SU-DHL-6 (cell line): ENCODE results near the gene DAGLB.
"Not testable (repeated sequence)": the region's sequence is repeated elsewhere in the genome, so short reads cannot be mapped to it uniquely, and the experiment has no call there.

ENCODE experiments used
- H2AFZ ChIP-seq: fragments of 200-600 bp; sonication (generic); 2 replicates; pipeline ENCODE4 v1.6.1; 2014; ENCODE audit warnings: low read depth, mild to moderate bottlenecking, moderate library complexity, mixed read lengths, antibody characterized with exemption, low read length; ENCODE audit not compliant: severe bottlenecking
- H3F3A ChIP-seq: fragments of 200-600 bp; shearing (Covaris generic); 2 replicates; pipeline ENCODE4 v1.6.0; 2016; ENCODE audit warnings: antibody characterized with exemption, mild to moderate bottlenecking; ENCODE audit not compliant: insufficient read depth
- H3K27ac ChIP-seq: fragments of 200-600 bp; sonication (generic); 2 replicates; pipeline ENCODE4 v1.5.1; 2016; ENCODE audit warnings: low read depth, mild to moderate bottlenecking, low read length, moderate library complexity, mixed read lengths
- H3K27me3 ChIP-seq: fragments of 200-600 bp; sonication (generic), shearing (Covaris generic); 2 replicates; pipeline ENCODE4 v1.6.0; 2014; ENCODE audit warnings: mild to moderate bottlenecking, low read length
- H3K36me3 ChIP-seq: fragments of 200-600 bp; sonication (generic); 2 replicates; pipeline ENCODE4 v1.6.1; 2014; ENCODE audit warnings: mild to moderate bottlenecking, low read length, mixed read lengths
- H3K4me2 ChIP-seq: fragments of 300-600, 200-600 bp; shearing (Covaris generic), sonication (generic); 2 replicates; pipeline ENCODE4 v1.6.0; 2014; ENCODE audit warnings: low read length, low read depth, mild to moderate bottlenecking; ENCODE audit not compliant: poor library complexity, severe bottlenecking
- H3K4me3 ChIP-seq: fragments of 200-600 bp; sonication (generic); 2 replicates; pipeline ENCODE4 v1.5.1; 2014; ENCODE audit warnings: antibody characterized with exemption, low read length, mild to moderate bottlenecking, mixed read lengths; ENCODE audit not compliant: insufficient read depth, poor library complexity, severe bottlenecking
- H3K79me2 ChIP-seq: fragments of 200-600 bp; sonication (generic); 2 replicates; pipeline ENCODE4 v1.6.1; 2014; ENCODE audit warnings: mild to moderate bottlenecking, low read length, moderate library complexity; ENCODE audit not compliant: insufficient read depth
- H3K9ac ChIP-seq: fragments of 200-600 bp; sonication (generic); 2 replicates; pipeline ENCODE4 v1.7.0; 2014; ENCODE audit warnings: mild to moderate bottlenecking, low read length
- H3K9me2 ChIP-seq: fragments of 200-600 bp; sonication (generic); replicated peaks from 2 replicates; pipeline ENCODE4 v1.6.1; 2014; ENCODE audit warnings: low read length; ENCODE audit not compliant: insufficient read depth
- H3K9me3 ChIP-seq: fragments of 200-600 bp; sonication (generic); 2 replicates; pipeline ENCODE4 v1.6.1; 2014; ENCODE audit warnings: low read length, mixed read lengths; ENCODE audit not compliant: insufficient read depth
- H4K20me1 ChIP-seq: fragments of 200-600 bp; sonication (generic); 2 replicates; pipeline ENCODE4 v1.6.1; 2014; ENCODE audit warnings: low read depth, mild to moderate bottlenecking, antibody characterized with exemption, low read length, moderate library complexity, mixed read lengths
- EZH2phosphoT487 ChIP-seq: fragments of 200-600 bp; sonication (generic), shearing (Covaris generic); conservative IDR thresholded peaks from 2 replicates; pipeline ENCODE4 v1.6.1; 2018; ENCODE audit warnings: mild to moderate bottlenecking, antibody characterized with exemption, low read length, moderate library complexity, mixed read lengths
- TF ChIP-seq, protein P1 (sequence below): fragments of 200-600 bp; sonication (generic); IDR thresholded peaks from one replicate; pipeline ENCODE4 v1.5.1; 2017; ENCODE audit warnings: antibody characterized with exemption, mild to moderate bottlenecking, low read length, moderate library complexity; ENCODE audit not compliant: insufficient read depth, poor library complexity, severe bottlenecking

DAGLB gene

DNA sequence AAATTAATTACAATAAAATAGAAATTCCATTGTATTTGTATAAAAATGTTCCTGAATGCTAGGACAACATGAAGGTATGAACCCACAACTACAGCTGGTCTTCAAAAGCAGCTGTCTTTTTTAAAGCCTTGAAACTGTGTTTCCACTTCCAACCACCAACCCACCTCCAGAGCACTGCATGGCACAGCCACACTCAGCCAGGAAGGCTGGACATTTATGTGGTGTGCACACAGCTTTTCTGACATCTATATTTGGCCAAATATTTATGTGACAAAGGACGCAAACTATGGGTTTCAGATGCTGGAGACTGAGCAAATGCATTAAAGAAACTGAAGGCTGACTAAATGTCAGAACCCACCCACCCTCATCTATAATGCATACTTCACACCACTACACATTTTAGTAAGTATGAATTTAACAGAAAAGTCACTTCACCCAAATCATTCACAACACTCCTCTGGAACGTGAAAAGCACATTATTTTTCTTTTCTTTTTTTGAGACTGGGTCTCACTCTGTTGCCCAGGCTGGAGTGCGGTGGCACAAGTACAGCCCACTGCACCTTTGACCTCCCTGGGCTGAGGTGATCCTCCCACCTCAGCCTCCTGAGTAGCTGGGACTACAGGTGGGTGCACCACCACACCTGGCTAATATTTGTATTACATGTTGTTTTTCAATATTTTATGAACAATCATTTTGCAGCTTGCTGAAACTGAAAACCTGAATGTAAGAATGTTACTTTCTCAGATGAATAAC is 27.9 kb upstream of the DAGLB start:
- Histone ChIP-seq H3K36me3 (peaks cover 6% of the 10 kb centered on the region), H4K20me1 (peaks cover 22% of the 10 kb centered on the region; the same call in 1 of the 2 replicates), H3K4me2 (no peak overlapping the region), H3K27me3 (no peaks in the 10 kb centered on the region), H3K9me3 (no peaks in the 10 kb centered on the region), H3K9ac (no peak overlapping the region), H3F3A (no peaks in the 10 kb centered on the region), H3K9me2 (no peaks in the 10 kb centered on the region), H3K79me2 (peaks cover 79% of the 10 kb centered on the region), H2AFZ (no peak overlapping the region), H3K27ac (no peak overlapping the region), H3K4me3 (no peak overlapping the region)
- TF ChIP-seq, protein P1, sequence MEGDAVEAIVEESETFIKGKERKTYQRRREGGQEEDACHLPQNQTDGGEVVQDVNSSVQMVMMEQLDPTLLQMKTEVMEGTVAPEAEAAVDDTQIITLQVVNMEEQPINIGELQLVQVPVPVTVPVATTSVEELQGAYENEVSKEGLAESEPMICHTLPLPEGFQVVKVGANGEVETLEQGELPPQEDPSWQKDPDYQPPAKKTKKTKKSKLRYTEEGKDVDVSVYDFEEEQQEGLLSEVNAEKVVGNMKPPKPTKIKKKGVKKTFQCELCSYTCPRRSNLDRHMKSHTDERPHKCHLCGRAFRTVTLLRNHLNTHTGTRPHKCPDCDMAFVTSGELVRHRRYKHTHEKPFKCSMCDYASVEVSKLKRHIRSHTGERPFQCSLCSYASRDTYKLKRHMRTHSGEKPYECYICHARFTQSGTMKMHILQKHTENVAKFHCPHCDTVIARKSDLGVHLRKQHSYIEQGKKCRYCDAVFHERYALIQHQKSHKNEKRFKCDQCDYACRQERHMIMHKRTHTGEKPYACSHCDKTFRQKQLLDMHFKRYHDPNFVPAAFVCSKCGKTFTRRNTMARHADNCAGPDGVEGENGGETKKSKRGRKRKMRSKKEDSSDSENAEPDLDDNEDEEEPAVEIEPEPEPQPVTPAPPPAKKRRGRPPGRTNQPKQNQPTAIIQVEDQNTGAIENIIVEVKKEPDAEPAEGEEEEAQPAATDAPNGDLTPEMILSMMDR = no peak
- no peak for TF ChIP-seq EZH2phosphoT487

DNA sequence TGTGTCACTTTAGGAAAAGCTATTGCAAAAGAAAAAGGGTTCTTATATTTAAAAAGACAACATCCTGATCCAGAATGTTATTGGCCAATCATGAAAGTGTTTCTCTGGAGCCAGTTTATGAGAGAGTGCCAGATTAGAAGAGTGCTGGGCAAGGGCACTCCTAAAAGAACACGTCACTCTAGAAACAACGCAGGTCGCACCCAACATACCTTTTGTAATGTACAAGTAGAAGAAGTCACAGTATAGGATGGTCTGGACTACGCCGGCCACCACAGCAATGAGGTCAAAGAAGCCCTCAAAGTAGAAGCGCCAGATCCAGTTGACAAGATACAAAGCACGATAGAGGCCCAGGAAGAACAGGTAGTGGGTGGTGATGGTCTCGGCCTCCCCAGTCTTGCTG is 18.1 kb upstream of the DAGLB start:
- no peak for TF ChIP-seq EZH2phosphoT487
- TF ChIP-seq, protein P1 = no peak
- H3K9ac ChIP-seq = no peak overlapping the region
- H3K79me2 ChIP-seq = no peaks in the 10 kb centered on the region
- no peaks in the 10 kb centered on the region for H3K9me3 ChIP-seq
- no peaks in the 10 kb centered on the region for H3K27me3 ChIP-seq
- no peaks in the 10 kb centered on the region for H4K20me1 ChIP-seq
- no peak overlapping the region for H3K4me2 ChIP-seq
- H3K4me3 ChIP-seq = no peak overlapping the region
- no peak overlapping the region for H2AFZ ChIP-seq
- peaks cover 47% of the 10 kb centered on the region for H3K36me3 ChIP-seq
- no peak overlapping the region for H3K27ac ChIP-seq
- H3F3A ChIP-seq = peaks cover 5% of the 10 kb centered on the region; the same call in 1 of the 2 replicates
- no peaks in the 10 kb centered on the region for H3K9me2 ChIP-seq

DNA sequence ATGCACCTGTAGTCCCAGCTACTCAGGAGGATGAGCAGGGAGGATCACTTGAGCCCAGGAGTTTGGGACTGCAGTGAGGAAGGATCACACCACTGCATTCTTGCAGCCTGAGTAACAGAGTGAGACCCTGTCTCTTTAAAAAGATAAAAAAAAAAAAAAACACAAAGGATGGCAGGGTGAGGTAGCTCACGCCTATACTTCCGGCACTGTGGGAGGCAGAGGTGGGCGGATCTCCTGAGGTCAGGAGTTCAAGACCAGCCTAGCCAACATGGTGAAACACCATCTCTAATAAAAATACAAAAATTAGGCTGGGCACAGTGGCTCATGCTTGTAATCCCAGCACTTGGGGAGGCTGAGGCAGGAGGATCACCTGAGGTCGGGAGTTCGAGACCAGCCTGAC is 15.9 kb upstream of the DAGLB start:
- not testable (repeated sequence) for H3K27ac ChIP-seq, H3K9me3 ChIP-seq, H3K9ac ChIP-seq, H4K20me1 ChIP-seq, H3K27me3 ChIP-seq, H3K4me2 ChIP-seq, H3K79me2 ChIP-seq, H3K4me3 ChIP-seq, H2AFZ ChIP-seq, H3K9me2 ChIP-seq
- Histone ChIP-seq H3F3A (peaks cover 10% of the 10 kb centered on the region), H3K36me3 (peaks cover 38% of the 10 kb centered on the region)

DNA sequence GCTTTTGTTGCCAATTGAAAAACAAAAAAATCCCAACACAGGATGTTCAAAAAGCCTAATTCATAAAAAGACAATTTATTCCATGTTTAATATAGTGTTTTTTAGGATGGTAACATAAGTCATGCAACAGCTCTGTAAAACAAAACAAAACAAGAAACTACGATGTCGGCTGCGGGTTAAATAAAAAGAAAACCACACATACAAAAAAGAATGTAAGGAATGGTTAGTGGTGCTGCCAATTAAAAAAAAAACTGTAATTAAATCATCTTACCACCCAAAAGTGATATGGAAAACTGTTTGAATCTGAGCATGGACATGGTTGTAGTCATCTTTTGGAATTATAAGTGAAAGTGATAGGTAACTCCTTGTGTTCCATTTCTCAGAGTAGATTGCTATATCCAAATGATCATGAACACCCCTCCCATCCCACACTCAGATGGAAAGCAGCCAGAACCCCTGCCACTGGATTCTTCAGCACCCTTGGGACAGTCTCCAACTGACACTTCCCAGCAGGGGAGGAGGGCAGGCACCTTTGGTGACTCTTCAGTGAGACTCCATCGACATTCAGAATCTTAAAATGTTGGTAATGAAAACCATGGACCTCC is 14.3 kb upstream of the DAGLB start:
- H2AFZ ChIP-seq = no peak overlapping the region
- H4K20me1 ChIP-seq = no peaks in the 10 kb centered on the region
- H3K9me3 ChIP-seq = no peaks in the 10 kb centered on the region
- peaks cover 10% of the 10 kb centered on the region for H3F3A ChIP-seq
- no peak overlapping the region for H3K9ac ChIP-seq
- H3K4me2 ChIP-seq = no peak overlapping the region
- H3K27me3 ChIP-seq = no peaks in the 10 kb centered on the region
- TF ChIP-seq, protein P1 = no peak
- no peak for TF ChIP-seq EZH2phosphoT487
- no peaks in the 10 kb centered on the region for H3K9me2 ChIP-seq
- H3K79me2 ChIP-seq = no peaks in the 10 kb centered on the region
- no peak overlapping the region for H3K27ac ChIP-seq
- H3K36me3 ChIP-seq = peaks cover 35% of the 10 kb centered on the region
- no peak overlapping the region for H3K4me3 ChIP-seq
